Fibroblast of skin of left quadriceps (primary cell): ENCODE measurements around the gene LRRC4C.

Experiments used
- DNase-seq, 2 experiments: peaks; one replicate each; pipeline ENCODE4 v3.0.0-alpha.2; 2013; ENCODE audit warnings: low read depth in 2 of 2

Gene LRRC4C

GRCh38 chr11:40291741-40292140 is 1167.7 kb downstream of the LRRC4C start:
- no peak for DNase-seq

GRCh38 chr11:40291329-40291728 is 1168.1 kb downstream of the LRRC4C start:
- no peak for DNase-seq

GRCh38 chr11:40290171-40290631 is 1169.3 kb downstream of the LRRC4C start:
- DNase-seq: peak; percentile 59 to 68

- DNase-seq: no peak
These were observed 1170.1 kb downstream of the LRRC4C start for GRCh38 chr11:40289370-40289769.

GRCh38 chr11:40287916-40288803 is 1171.3 kb downstream of the LRRC4C start:
- DNase-seq: no peak

GRCh38 chr11:40286137-40286536 is 1173.3 kb downstream of the LRRC4C start:
- DNase-seq: no peak

- DNase-seq: no peak
These were observed 1173.9 kb downstream of the LRRC4C start for GRCh38 chr11:40285558-40285957.

- DNase-seq: no peak
These were observed 1178.3 kb downstream of the LRRC4C start for GRCh38 chr11:40281052-40281580.

GRCh38 chr11:40280159-40281051 is 1179.0 kb downstream of the LRRC4C start:
- DNase-seq: no peak

- DNase-seq: no peak
These were observed 1182.5 kb downstream of the LRRC4C start for GRCh38 chr11:40276960-40277359.

GRCh38 chr11:40274017-40274416 is 1185.4 kb downstream of the LRRC4C start:
- peak; percentile 51 to 54 for DNase-seq

GRCh38 chr11:40273192-40273732 is 1186.2 kb downstream of the LRRC4C start:
- no peak for DNase-seq

- DNase-seq: no peak
These were observed 1188.1 kb downstream of the LRRC4C start for GRCh38 chr11:40271361-40271760.

GRCh38 chr11:40269865-40270264 is 1189.6 kb downstream of the LRRC4C start:
- DNase-seq: no peak

GRCh38 chr11:40268551-40268950 is 1190.9 kb downstream of the LRRC4C start:
- DNase-seq: no peak

GRCh38 chr11:40255457-40255856 is 1204.0 kb downstream of the LRRC4C start:
- DNase-seq: no peak

- DNase-seq: no peak
These were observed 1206.3 kb downstream of the LRRC4C start for GRCh38 chr11:40253166-40253565.

GRCh38 chr11:40252236-40252635 is 1207.2 kb downstream of the LRRC4C start:
- DNase-seq: no peak

- DNase-seq: no peak
These were observed 1212.5 kb downstream of the LRRC4C start for GRCh38 chr11:40246983-40247382.

- peak; percentile 8 to 14 for DNase-seq
These were observed 1217.9 kb downstream of the LRRC4C start for GRCh38 chr11:40241524-40242051.

GRCh38 chr11:40240284-40240683 is 1219.2 kb downstream of the LRRC4C start:
- no peak for DNase-seq

- DNase-seq: no peak
These were observed 1222.9 kb downstream of the LRRC4C start for GRCh38 chr11:40236526-40236925.
